OCI-LY7 (cell line): ENCODE measurements around the gene FARSA. TPM values are rescaled to one million over a fixed set of nuclear protein-coding genes. Genes with fewer than 3 reads are reported as not detected.

Source experiments
- BruUV-seq: library from RNA; stranded (reverse); fragments of 400-500 nt; replicated peaks from 2 replicates; lab custom pipeline; 2021; lab: Mats Ljungman, UMichigan
- CTCF ChIA-PET: fragments of 300-600 bp; sonication (Branson Sonifier 250); formaldehyde crosslinking; loops from one replicate; lab custom pipeline; 2022; ENCODE audit warnings: antibody characterized with exemption; ENCODE audit not compliant: unreplicated experiment; lab: Charles Lee
- POLR2A ChIA-PET: fragments of 300-600 bp; sonication (Branson Sonifier 250); formaldehyde crosslinking; loops from one replicate; lab custom pipeline; 2022; ENCODE audit warnings: antibody characterized with exemption; lab: Charles Lee
- DNase-seq: peaks from one replicate; pipeline ENCODE4 v3.0.0-alpha.2; 2015; ENCODE audit warnings: low spot score
- H2AFZ ChIP-seq: fragments of 200-600 bp; sonication (generic), shearing (Covaris generic); 2 replicates; pipeline ENCODE4 v1.6.1; 2014; ENCODE audit warnings: mild to moderate bottlenecking, antibody characterized with exemption, low read length, moderate library complexity
- H3K27ac ChIP-seq: fragments of 200-600 bp; sonication (generic); 2 replicates; pipeline ENCODE4 v1.5.1; 2014; ENCODE audit warnings: mixed run types, low read depth, mild to moderate bottlenecking, moderate library complexity, low read length, inconsistent platforms; ENCODE audit not compliant: poor library complexity, severe bottlenecking
- H3K36me3 ChIP-seq: fragments of 200-600 bp; sonication (generic); 2 replicates; pipeline ENCODE4 v1.6.1; 2014; ENCODE audit warnings: mild to moderate bottlenecking, antibody characterized with exemption, low read length, moderate library complexity, mixed read lengths; ENCODE audit not compliant: insufficient read depth
- H3K4me1 ChIP-seq: fragments of 200-600 bp; sonication (generic); 2 replicates; pipeline ENCODE4 v1.5.1; 2014; ENCODE audit warnings: mild to moderate bottlenecking, low read length; ENCODE audit not compliant: insufficient read depth, poor library complexity, severe bottlenecking
- H3K4me2 ChIP-seq: fragments of 200-600 bp; sonication (generic); 2 replicates; pipeline ENCODE4 v1.6.1; 2014; ENCODE audit warnings: mild to moderate bottlenecking, low read length
- H3K4me3 ChIP-seq: fragments of 200-600 bp; sonication (generic); 2 replicates; pipeline ENCODE4 v1.5.1; 2014; ENCODE audit warnings: mild to moderate bottlenecking, low read depth, low read length; ENCODE audit not compliant: poor library complexity, severe bottlenecking
- H3K79me2 ChIP-seq: fragments of 200-600 bp; sonication (generic); 2 replicates; pipeline ENCODE4 v1.6.1; 2016; ENCODE audit warnings: low read depth, mild to moderate bottlenecking, low read length, moderate library complexity, mixed read lengths; ENCODE audit not compliant: insufficient read depth
- H3K9me2 ChIP-seq: fragments of 200-600 bp; sonication (generic); 2 replicates; pipeline ENCODE4 v1.6.1; 2016; ENCODE audit warnings: mild to moderate bottlenecking, low read length, mixed read lengths; ENCODE audit not compliant: insufficient read depth
- H3K9me3 ChIP-seq: fragments of 200-600 bp; sonication (generic); 2 replicates; pipeline ENCODE4 v1.6.1; 2014; ENCODE audit warnings: mild to moderate bottlenecking, mixed run types, low read length, mixed read lengths
- H4K20me1 ChIP-seq: fragments of 200-600 bp; sonication (generic); 2 replicates; pipeline ENCODE4 v1.6.1; 2014; ENCODE audit warnings: mild to moderate bottlenecking, antibody characterized with exemption, low read length, moderate library complexity, mixed read lengths; ENCODE audit not compliant: insufficient read depth
- EZH2phosphoT487 ChIP-seq: fragments of 200-600 bp; sonication (generic); IDR thresholded peaks from 2 replicates; pipeline ENCODE4 v1.6.1; 2018; ENCODE audit warnings: low read depth, borderline replicate concordance, mild to moderate bottlenecking, mixed run types, antibody characterized with exemption, low read length, moderate library complexity, mixed read lengths
- intact Hi-C: fragments of 100-400 bp; cut with micrococcal nuclease; formaldehyde crosslinking; loops from one replicate; pipeline ENCODE4 v1.10.0; 2022; ENCODE audit not compliant: unreplicated experiment
- total RNA-seq, 2 experiments: library from RNA; depleted of rRNA in 1 of 2; stranded (reverse); fragments of >200 nt in 1 of 2; shearing (Covaris generic) in 1 of 2; gene quantifications; 2 replicates each; pipeline ENCODE4 v1.2.3, GENCODE V29; 2014 to 2022
- TF ChIP-seq, protein P1 (sequence below): fragments of 200-600 bp; sonication (generic); conservative IDR thresholded peaks from 2 replicates; pipeline ENCODE4 v1.5.1; 2014; ENCODE audit warnings: mild to moderate bottlenecking, antibody characterized with exemption, low read length, moderate library complexity, mixed read lengths

The FARSA gene
- total RNA-seq, 2 experiments from 2014 or later = 117 to 135 TPM

DNA sequence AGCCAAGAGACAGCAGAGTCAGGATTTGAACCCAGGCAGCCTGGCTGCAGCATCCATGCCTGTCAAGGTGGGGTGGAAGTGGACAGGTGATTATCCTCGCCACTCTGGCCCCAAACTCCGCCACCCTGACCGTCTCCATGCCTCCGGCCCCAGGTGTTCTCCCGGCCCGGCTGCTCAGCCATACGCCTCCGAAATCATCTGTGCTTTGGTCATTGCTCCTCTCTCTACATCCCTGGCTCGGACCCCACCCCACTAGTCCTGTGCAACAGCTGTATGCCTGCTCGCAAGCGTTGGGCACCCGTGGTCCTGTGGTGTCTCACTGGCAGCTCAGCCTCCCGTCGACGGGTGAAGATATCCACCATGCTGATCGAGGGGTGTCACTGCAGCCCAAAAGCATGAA lies 39.7 kb upstream of the FARSA start:
- H3K36me3 ChIP-seq = no peaks in the 10 kb centered on the region
- H3K9me2 ChIP-seq = no peaks in the 10 kb centered on the region
- intact Hi-C loops = no loop called here
- TF ChIP-seq, protein P1, sequence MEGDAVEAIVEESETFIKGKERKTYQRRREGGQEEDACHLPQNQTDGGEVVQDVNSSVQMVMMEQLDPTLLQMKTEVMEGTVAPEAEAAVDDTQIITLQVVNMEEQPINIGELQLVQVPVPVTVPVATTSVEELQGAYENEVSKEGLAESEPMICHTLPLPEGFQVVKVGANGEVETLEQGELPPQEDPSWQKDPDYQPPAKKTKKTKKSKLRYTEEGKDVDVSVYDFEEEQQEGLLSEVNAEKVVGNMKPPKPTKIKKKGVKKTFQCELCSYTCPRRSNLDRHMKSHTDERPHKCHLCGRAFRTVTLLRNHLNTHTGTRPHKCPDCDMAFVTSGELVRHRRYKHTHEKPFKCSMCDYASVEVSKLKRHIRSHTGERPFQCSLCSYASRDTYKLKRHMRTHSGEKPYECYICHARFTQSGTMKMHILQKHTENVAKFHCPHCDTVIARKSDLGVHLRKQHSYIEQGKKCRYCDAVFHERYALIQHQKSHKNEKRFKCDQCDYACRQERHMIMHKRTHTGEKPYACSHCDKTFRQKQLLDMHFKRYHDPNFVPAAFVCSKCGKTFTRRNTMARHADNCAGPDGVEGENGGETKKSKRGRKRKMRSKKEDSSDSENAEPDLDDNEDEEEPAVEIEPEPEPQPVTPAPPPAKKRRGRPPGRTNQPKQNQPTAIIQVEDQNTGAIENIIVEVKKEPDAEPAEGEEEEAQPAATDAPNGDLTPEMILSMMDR = no peak
- TF ChIP-seq EZH2phosphoT487 = no peak
- H3K79me2 ChIP-seq = no peaks in the 10 kb centered on the region
- ChIA-PET CTCF (no interaction called here), POLR2A (no interaction called here)
- H3K9me3 ChIP-seq = no peaks in the 10 kb centered on the region
- no TSS peak for BruUV-seq
- H3K4me1 ChIP-seq = no peaks in the 10 kb centered on the region
- H3K27ac ChIP-seq = no peak overlapping the region
- H4K20me1 ChIP-seq = no peaks in the 10 kb centered on the region
- DNase-seq = no peak
- no peak overlapping the region for H3K4me3 ChIP-seq
- no peak overlapping the region for H3K4me2 ChIP-seq
- no peak overlapping the region for H2AFZ ChIP-seq

DNA sequence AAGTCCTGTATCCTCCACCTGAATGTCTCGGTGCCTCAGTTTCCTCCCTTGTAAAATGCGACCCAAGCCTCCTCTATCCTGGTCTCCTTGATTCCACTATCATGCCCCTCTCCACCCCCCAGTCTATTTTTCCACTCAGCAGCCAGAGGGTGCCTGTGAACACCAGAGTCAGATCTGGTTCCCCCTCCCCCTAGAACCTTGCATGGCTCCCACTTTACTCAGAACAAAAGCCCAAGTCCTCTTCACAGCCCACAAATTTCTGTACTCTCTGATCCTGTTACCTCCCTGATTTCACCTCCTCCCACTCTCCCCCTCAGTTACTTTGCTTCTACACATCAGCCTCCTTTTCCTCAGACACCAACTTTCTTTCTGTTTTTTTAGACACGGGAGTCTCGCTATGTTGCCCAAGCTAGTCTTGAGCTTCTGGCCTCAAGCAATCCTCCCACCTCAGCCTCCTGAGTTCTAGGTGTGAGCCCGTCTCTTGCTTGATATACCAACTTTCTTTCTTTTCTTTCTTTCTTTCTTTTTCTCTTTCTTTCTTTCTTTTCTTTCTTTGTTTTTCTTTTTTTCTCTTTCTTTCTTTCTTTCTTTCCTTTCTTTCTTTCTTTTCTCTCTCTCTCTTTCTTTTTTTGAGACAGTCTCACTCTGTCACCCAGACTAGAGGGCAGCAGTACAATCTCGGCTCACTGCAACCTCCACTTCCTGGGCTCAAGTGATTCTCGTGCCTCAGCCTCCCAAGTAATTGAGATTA lies 36.7 kb upstream of the FARSA start:
- CTCF ChIA-PET = no interaction called here
- no peak overlapping the region for H3K4me2 ChIP-seq

More for the DNA sequence above, 36.7 kb upstream of the FARSA start:
- Histone ChIP-seq H3K36me3 (no peaks in the 10 kb centered on the region), H3K4me1 (peaks cover 6% of the 10 kb centered on the region), H3K4me3 (no peak overlapping the region), H3K27ac (no peak overlapping the region), H4K20me1 (no peaks in the 10 kb centered on the region), H3K9me3 (no peaks in the 10 kb centered on the region), H2AFZ (no peak overlapping the region), H3K79me2 (no peaks in the 10 kb centered on the region), H3K9me2 (no peaks in the 10 kb centered on the region)
- TF ChIP-seq EZH2phosphoT487 = no peak
- TF ChIP-seq, protein P1 = 0 out of 2 replicates have a peak, but pooled peaks have one; percentile 14
- intact Hi-C loops = no loop called here
- DNase-seq = no peak
- POLR2A ChIA-PET = no interaction called here
- BruUV-seq = no TSS peak
